Right forelimb (tissue), 1 donor: ENCODE results near the gene RABL6.

Experiments
- DNase-seq: peaks from one replicate; pipeline ENCODE4 v3.0.0-alpha.2; 2018

The RABL6 gene

DNA sequence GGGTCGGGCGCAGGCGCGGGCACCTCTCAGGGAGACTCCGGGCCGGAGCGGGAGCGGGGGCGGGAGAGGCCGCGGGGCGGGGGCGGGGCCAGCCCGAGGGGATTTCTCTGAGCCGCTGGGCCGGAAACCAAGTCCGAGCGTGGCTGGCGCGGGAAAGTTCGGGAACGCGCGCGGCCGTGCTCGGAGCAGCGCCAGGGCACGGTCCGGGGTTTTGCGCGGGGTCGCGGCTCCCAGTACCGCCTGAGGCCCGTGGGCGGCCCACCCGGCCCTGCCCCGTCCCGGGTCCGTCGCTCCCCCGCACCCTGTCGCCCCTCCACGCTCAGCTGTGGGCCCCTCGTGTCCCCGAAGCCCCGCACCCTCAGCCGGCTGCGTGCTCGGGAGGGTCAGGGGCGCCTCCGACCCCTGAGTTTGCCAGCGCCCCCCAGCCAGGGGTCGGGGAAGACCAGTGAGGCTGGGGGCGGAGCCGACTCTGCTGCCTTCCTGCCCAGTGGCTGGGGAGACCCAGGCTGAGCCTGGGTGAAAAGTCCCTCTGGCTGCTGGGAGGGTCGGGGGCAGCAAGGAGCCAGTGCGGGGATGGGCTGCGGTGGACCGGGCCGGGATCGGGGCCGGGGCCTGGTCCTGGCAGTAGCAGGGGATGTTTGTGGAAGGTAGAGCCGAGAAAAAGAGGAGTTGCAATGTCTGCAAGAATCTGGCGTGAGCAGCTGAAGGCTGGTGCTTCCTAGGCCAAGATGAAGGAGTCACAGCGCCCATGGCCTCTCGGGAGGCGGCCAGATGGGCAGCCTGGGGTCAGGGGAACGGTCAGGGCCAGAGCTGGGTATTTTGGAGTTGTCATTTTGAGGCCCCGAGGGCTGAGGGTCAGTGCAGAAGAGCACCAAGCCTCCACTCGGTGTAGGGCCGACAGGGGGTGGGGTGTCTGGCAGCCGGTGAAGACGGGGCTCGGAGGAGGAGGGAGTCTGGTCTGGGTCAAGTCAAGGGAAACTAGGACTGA is 79.2 kb downstream of the RABL6 start:
- no peak for DNase-seq

DNA sequence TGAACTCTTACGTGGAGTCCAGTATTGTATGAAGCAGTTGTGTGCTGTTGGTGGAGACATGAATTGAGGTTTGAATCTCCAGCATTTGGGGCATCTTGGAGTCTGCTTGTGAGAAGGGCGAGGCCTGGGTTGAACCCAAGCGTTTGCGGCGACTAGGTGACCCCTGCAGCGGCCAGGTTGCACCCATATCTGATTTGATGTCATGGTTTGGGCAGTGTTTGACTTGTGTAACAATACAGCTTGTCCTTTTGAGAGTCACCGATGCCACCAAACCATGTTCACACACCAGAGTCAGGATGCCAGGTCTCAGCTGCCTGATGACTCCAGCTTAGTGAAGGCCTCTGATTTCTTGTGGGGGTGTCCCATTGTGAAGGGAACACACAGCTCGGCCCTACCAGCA is 80.7 kb downstream of the RABL6 start:
- no peak for DNase-seq

DNA sequence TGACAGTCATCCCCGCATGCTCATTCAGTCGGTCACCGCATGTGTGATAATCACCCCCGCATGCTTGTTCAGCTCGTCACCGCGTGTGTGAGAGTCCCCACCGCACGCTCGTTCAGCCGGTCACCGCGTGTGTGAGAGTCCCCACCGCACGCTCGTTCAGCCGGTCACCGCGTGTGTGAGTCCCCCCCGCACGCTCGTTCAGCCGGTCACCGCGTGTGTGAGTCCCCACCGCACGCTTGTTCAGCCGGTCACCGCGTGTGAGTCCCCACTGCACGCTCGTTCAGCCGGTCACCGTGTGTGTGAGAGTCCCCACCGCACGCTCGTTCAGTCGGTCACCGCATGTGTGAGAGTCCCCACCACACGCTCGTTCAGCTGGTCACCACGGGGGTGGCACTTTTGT is 82.1 kb downstream of the RABL6 start:
- DNase-seq, result no peak

DNA sequence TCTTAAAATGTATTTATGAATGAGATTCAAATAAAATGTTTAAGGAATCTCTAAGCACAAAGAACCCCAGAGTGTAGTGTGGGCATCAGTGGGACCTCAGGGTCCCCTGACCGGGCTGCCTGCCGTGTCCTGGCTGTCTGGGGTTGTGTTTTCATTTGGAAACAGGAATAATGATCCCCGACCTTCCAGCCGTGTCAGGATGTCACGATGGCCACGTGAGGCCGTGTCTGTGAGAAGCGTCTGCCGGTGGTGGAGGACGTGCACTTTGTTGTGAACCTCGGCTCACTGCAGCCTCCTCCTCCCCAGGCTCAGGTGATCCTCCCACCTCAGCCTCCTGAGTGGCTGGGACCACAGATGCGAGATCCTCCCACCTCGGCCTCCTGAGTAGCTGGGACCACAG is 82.9 kb downstream of the RABL6 start:
- no peak for DNase-seq
